ENCODE data around the gene NLRC4. TPM values are rescaled to one million over a fixed set of nuclear protein-coding genes. Genes with fewer than 3 reads are reported as not detected.
"Not testable (repeated sequence)": the region's sequence is repeated elsewhere in the genome, so short reads cannot be mapped to it uniquely, and the experiment has no call there.

NLRC4 gene, protein sequence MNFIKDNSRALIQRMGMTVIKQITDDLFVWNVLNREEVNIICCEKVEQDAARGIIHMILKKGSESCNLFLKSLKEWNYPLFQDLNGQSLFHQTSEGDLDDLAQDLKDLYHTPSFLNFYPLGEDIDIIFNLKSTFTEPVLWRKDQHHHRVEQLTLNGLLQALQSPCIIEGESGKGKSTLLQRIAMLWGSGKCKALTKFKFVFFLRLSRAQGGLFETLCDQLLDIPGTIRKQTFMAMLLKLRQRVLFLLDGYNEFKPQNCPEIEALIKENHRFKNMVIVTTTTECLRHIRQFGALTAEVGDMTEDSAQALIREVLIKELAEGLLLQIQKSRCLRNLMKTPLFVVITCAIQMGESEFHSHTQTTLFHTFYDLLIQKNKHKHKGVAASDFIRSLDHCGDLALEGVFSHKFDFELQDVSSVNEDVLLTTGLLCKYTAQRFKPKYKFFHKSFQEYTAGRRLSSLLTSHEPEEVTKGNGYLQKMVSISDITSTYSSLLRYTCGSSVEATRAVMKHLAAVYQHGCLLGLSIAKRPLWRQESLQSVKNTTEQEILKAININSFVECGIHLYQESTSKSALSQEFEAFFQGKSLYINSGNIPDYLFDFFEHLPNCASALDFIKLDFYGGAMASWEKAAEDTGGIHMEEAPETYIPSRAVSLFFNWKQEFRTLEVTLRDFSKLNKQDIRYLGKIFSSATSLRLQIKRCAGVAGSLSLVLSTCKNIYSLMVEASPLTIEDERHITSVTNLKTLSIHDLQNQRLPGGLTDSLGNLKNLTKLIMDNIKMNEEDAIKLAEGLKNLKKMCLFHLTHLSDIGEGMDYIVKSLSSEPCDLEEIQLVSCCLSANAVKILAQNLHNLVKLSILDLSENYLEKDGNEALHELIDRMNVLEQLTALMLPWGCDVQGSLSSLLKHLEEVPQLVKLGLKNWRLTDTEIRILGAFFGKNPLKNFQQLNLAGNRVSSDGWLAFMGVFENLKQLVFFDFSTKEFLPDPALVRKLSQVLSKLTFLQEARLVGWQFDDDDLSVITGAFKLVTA
- total RNA-seq: 0.08 TPM

DNA sequence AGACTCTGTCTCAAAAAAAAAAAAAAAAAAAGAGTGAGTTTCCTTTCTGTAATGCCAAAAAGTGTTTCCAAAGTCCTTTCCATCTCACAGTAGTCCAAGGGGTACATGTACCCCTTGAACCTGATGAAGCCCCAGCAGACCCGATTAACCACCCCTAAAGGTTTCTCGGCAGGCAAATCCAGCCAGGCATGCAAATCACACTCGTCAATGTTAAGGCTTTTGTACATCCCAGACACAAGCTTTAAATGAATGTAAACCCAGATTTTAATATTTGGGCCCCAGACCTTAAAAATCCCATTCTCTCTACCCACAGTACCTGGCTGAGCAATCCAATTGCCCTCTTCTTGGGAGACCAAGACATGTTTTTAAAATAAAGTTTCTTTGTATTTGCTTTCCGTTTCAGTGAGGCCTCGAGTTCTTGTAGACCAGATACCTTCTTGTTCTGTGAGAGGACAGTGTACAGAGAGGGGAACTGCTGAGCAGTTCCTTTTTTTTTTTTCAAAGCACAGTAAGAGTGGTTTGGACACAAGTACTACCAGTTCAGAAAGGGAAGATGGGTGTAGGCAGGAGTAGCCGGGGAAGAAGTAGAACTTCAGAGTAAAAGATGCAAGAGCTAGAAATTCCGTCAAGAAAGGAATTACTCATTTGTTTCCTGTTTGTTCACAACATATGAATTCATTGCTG, at the start of gene NLRC4:
Gene NLRC4, minus strand, starts transcription at position 465 of the 684 bp plus-strand sequence. CDS start 8,111 bp downstream, outside the sequence.
- peak; percentile 48 for ATAC-seq

DNA sequence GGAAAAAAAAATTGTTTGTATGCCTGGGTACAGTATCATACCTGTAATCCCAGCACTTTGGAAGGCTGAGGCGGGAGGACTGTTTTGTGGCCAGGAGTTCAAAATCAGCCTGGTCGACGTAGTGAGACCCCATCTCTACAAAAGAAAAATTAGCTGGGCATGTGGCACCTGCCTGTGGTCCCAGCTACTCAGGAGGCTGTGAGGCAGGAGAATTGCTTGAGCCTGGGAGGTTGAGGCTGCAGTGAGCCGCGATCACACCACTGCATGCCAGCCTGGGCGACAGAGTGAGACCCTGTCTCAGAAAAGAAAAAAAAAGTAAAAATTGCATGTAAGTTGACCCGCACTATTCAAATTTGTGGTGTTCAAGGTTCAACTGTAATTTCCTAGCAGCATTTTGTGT, 45.9 kb upstream of the NLRC4 start:
- ATAC-seq: no peak

DNA sequence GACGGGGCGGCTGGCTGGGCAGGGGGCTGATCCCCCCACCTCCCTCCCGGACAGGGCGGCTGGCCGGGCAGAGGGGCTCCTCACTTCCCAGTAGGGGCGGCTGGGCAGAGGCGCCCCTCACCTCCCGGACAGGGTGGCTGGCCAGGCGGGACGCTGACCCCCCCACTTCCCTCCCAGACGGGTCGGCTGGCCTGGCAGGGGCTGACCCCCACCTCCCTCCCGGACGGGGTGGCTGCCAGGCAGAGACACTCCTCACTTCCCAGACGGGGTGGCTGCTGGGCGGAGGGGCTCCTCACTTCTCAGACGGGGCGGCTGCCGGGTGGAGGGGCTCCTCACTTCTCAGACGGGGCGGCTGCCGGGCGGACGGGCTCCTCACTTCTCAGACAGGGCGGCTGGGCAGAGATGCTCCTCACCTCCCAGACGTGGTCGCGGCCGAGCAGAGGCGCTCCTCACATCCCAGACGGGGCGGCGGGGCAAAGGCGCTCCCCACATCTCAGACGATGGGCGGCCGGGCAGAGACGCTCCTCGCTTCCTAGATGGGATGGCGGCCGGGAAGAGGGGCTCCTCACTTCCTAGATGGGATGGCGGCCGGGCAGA, 29.4 kb upstream of the NLRC4 start:
- ATAC-seq: not testable (repeated sequence)

DNA sequence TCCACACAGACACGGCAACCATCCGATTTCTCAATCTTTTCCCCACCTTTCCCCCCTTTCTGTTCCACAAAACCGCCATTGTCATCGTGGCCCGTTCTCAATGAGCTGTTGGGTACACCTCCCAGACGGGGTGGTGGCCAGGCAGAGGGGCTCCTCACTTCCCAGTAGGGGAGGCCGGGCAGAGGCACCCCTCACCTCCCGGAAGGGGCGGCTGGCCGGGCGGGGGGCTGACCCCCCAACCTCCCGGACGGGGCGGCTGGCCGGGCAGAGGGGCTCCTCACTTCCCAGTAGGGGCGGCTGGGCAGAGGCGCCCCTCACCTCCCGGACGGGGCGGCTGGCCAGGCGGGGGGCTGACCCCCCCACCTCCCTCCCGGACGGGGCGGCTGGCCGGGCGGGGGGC, 28.8 kb upstream of the NLRC4 start:
- not testable (repeated sequence) for ATAC-seq

DNA sequence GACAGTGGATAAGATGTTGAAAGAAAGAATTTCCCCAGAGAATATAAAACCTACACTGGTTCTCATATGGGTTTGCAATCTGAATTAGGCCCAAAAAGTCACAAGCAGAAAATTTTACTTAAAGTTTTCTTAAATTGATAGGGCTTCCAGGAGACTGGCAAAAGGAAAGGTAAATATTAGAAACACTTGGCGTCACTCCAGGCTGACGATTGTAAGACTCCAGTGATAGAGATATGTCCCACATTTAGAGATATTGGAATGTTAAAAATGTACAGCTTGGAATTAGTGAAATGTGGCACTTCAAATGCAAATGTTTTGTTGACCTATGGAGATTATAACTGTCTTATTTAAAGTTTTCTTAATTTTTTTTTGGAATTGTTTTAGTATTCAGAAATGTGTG, 27.1 kb upstream of the NLRC4 start:
- ATAC-seq: no peak

DNA sequence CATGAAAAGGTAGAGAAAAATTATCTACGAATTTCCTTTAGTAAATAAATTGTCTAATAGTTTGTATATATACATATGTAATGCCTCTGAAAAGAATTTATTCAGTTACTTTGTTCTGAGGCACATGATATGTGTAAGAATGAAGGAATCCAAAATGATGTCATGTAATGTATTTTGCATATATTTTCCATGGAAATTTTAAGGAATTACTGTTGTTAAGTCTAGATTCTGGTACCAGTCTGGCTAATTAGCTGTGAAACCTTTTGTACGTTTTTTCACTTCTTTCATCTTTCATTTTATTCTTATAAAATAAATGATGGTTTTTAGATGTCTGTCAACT, 25.3 kb upstream of the NLRC4 start:
- no peak for ATAC-seq

DNA sequence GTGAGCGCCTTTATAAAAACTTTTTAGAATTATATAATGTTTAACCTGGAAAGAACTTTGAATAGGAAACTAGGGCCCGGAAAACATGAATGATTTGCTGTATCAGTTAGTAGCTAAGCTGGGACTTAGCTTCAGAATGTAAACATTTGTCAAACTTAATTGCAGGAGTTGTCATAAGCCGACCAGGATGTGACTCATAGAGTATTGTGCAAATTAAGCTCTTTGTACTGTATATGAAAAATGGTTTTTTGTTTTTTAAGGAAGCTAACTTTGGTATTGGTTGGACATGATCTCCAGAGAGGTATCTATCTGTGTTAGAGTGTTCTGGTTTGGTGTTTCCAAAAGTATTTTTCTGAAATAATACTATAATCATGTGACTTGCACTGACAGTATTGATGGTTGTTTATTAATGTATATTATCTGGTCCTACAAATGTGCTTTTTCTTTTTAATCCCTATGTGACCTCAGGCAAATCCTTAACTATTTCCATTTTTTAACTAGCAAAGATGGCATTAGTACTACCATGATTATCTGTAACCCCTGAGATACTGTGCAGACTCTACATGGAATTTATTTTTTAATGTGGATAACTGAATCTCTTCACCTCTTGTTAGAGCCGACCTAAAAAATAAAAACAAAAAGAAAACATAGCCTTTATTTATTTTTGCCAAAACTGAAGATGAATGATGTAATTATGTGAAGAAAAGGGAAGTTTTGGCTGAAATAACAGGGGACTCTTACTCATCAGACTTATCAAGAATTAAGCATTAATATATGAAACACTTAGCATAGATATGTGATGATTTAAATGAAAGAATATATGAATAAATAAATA, 24.7 kb upstream of the NLRC4 start:
- peak; percentile 93 for ATAC-seq

DNA sequence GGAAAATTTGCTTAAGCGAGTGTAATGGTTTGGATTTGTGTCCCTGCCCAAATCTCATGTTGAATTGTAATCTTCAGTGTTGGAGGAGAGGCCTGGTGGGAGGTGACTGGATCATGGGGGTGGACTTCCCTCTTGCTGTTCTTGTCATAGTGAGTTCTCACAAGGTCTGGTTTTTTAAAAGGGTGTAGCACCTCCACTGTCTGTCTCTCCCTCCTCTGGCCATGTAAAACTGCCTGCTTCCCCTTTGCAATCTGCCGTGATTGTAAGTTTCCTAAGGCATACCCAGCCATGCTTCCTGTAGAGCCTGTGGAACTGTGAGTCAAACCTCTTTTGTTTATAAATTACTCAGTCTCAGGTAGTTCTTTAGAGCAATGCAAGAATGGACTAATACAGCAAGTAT, 19.6 kb upstream of the NLRC4 start:
- ATAC-seq: peak; percentile 79

DNA sequence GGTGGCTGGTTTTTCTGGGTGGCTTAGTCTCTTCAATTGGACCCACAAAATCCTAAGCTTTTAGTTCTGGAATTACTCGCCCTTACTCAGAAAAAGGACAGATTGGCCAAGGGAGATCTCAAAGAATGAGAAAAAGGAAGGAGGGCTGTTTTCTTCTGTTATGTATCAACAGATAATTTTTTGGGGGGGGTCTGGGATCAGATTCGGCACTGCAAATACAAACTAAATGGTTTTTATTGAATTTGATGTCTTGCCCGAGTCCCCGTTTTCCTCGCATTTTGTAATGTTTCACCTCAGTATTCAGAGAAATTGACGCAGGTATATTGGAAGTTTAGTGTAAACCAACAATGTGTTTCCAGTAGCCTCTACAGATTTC, 13.8 kb upstream of the NLRC4 start:
- ATAC-seq: no peak

DNA sequence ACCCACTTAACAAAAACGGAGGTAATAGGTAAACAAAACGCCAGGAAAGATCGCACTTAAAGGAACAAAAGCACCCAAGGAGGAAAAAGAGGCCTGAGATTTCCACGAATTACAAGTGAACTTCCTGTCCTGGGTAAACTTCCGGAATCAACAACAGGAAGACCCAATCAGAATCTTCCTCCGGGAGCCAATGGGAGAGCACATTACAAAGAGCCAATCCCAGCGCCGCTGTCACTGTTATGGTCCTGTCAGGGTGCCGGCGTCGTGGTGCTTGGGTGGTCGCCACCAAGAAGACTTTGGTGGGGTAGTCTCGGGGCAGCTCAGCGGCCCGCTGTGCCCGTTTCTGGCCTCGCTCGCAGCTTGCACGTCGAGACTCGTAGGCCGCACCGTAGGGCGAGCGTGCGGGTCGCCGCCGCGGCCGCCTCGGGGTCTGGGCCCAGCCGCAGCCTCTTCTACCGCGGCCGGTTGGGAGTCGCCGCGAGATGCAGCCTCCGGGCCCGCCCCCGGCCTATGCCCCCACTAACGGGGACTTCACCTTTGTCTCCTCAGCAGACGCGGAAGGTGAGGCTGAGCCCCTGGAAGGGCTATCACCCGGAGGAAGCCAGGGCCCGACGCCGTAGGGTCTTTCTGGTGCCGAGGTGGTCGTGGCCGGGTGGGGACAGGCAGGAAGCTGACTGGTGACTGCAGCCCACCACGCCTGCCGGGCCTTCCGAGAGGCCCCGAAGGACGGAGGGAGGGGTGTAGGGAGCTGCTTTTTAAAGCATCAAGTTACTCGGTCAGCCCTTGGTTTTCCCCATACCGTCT, 13.2 kb upstream of the NLRC4 start, which contains the start of gene YIPF4:
Gene YIPF4, plus strand, starts transcription at position 231 of the 804 bp plus-strand sequence. Its CDS starts 252 bp downstream, at position 483.
- peak; percentile 98 for ATAC-seq

DNA sequence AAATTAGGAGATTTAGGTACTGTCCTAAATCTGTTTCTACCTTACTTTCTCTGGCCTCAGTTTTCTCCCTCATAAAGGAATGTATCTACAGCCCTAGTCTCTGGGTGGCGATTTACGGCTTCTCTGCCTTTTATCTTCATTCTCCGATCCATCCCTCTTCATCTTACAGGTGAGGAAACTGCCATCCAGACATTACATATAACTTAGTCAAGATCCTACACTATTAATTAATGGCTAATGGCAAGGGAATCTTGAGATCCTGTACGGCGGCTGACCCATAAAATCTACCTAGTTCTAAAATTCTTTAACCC, 12.6 kb upstream of the NLRC4 start:
- no peak for ATAC-seq

DNA sequence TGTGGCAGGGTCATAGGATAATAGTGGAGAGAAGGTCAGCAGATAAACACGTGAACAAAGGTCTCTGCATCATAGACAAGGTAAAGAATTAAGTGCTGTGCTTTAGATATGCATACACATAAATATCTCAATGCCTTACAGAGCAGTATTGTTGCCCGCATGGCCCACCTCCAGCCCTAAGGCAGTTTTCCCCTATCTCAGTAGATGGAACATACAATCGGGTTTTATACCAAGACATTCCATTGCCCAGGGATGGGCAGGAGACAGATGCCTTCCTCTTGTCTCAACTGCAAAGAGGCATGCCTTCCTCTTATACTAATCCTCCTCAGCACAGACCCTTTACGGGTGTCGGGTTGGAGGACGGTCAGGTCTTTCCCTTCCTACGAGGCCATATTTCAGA, 11.1 kb upstream of the NLRC4 start:
- not testable (repeated sequence) for ATAC-seq

DNA sequence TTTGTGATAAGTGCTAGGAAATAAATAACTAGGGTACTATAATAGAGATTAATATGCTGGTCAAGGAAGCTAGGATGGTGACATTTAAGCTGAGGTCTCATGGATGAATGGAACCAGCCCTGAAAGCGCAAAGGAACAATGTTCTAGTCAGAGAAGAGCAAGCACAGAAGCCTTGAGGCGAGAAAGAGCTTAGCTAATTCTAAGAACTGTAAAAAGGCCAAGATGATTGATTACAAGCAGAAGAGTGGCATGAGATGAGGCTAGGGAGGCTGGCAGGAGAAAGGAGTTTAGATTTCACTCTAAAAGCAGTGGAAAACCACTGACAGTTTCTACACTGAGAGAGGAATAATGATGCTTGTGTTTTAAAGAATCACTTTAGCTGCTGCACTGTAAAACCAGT, 9.6 kb upstream of the NLRC4 start:
- no peak for ATAC-seq

DNA sequence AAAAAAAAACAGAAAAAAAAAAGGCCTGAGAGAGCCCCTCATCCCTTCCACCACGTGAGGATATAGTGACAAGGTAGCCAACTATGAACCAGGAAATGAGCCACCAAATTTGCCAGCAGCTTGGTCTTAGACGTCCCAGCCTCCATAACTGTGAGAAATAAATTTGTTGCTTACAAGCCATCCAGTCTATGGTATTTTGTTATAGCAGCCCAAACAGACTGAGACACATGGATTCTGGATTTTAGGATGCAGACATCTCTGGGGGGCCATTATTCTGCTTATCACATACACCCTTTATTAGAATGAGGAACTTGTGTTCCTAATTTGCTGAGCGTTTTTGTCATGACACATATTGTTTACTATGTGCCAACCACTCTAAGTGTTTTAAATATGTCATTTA, 7.6 kb upstream of the NLRC4 start:
- no peak for ATAC-seq

DNA sequence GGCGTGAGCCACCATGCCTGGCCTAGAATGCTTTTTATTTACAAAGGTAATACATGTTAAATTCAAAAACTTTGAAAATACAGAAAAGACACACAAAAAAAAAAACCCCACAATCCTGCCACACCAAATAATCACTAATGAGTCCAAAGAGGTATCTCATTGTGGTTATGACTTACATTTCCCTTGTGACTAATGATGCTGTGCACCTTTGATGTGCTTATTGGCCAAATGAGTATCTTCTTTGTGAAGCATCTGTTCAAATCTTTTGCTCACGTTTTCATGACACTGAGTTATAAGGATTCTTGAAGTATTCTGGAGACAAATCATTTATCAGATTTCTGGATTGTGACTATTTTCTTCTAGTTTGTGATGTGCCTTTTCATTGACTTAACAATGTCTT, 6.4 kb upstream of the NLRC4 start:
- no peak for ATAC-seq

DNA sequence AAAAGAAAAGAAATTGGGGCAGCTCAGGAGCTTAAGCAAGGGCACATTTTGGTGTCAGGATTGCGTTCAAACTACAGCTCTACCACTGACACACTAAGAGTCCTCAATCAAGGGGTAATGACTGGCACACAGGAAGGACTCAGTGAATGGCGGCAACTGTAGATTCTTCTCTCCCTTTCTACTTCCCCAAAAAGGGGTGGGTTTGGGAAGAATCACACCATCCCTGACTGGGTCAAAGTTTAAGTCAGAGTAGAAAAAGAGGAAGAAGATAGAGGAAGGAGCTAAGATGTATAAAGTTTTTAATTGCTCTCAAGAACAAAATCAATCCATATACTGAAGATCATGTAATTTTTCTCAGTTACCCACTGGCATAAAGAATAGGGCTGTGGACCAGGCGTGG, 2.6 kb downstream of the NLRC4 start:
- no peak for ATAC-seq

DNA sequence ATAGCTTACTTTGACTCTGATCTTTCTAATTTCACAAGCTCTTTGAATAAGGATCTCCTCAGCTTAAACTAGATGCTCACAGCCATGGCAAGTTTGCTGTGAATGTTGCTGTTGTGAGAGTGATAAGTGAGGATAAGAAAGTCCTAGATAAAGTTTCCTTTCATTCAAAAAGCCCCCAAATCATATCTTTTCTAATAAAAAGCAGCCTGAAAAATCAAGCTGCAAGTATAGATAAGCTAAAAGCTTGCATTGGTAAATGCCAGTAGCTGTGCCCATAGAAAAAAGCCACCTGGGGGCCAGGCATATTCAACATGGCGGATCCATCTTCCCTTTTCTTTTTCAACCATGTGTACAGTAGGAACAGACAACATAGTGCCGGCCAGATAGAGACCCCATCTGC, 4.3 kb downstream of the NLRC4 start:
- ATAC-seq: no peak

DNA sequence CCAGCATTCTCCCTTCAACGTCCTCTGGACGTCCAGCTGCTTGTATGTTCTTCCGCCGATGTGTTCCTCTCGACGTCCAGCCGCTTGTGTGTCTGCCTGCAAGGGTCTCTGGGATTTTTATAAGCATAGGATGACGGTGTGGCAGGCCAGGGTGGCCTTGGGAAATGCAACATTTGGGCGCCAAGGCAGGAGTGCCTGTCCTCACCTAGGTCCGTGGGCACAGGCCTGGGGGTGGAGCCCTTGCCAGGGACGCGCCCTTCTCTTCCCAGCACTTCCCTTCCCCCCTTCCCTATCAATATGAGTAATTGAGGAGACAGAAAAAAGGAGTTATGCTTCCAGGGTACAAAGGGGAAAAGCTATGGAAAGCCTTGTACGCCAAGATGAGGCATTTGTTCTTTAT, 6.4 kb downstream of the NLRC4 start:
- no peak for ATAC-seq

DNA sequence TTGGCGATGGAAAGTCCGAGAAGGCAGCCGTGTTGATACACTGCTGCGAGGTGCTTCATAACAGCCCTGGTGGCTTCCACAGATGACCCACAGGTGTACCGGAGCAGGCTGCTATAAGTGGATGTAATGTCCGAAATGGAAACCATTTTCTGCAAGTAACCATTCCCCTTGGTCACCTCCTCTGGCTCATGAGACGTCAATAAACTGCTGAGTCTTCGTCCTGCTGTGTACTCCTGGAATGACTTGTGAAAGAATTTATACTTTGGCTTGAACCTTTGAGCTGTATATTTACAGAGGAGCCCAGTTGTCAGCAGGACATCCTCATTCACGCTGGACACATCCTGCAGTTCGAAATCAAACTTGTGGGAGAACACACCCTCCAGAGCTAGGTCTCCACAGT, 14.4 kb downstream of the NLRC4 start:
- no peak for ATAC-seq

DNA sequence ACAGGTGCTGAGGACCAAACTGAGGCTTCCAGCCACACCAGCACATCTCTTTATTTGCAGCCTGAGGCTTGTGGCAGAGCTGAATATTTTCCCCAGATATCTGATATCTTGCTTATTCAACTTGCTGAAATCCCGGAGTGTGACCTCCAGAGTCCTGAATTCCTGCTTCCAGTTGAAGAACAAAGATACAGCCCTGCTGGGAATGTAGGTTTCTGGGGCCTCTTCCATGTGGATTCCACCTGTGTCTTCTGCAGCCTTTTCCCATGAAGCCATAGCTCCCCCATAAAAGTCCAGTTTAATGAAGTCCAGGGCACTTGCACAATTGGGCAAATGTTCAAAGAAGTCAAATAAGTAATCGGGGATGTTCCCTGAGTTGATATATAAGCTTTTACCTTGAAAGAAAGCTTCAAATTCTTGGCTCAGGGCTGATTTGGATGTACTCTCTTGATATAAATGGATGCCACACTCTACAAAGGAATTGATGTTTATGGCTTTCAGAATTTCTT, 14.9 kb downstream of the NLRC4 start:
- no peak for ATAC-seq

DNA sequence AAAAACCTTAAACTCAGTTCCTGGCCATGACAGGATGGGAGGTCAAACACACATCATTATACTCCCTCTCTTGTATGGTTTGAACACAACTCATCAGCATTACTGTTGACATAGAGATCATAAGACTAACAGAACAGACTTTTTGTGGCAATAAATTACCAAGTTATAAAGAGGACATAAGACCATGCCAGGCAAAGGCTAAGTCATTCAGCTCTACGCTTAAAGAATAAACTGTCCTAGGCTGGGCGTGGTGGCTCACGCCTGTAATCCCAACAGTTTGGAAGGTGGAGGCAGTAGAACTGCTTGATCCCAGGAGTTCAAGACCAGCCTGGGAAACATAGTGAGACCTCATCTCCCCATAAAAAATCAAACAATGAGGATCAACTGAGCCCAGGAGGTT, 16.4 kb downstream of the NLRC4 start:
- peak; percentile 58 for ATAC-seq

All from esophagus mucosa (tissue), 1 donor.